NCI-H2227 treated with DMSO at 0.1 percent for 48 hours (cell line): ENCODE measurements around the gene RELN.
"Not testable (repeated sequence)": the region's sequence is repeated elsewhere in the genome, so short reads cannot be mapped to it uniquely, and the experiment has no call there.

Experiments used
- DNase-seq: peaks from one replicate; lab custom pipeline; 2025; lab: John Stamatoyannopoulos, UW

RELN gene

DNA sequence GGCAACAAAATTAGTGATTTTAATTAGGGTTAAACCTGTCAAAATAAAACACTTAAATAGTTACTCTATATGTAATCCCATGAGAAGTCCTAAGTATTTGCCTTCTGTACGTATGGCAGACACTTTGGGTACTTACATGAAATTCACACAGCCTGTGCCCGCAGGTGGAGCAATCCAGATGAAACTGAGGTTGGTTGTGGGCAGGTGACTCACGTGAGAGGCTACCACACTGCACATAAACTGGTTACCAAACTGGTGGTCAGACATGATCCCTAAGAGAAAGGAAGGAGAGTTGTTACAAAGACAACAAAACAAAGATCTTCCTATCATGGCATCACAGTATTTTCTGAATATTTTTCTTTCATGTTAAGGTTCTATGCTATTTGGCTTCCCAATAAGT lies 156.1 kb downstream of the RELN start:
- DNase-seq, result no peak

DNA sequence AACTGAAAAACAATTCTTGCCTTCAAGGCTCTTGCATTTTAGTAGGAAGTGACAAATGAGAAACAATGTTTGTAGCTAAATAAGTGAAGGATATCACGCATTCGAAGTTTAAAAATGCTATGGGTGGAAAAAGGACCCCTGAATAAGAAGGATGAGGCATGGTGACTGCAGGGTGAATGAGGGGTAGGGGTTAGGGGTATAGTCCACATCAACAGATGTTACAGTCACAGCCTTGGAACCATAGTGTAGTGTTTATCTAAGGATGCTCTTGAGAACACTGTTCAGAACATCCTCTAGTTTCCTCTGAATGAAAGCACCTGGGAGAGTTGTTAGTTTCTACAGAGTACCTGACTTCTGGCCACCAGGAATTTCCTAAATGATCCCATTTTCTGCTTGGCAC lies 157.0 kb downstream of the RELN start:
- no peak for DNase-seq

DNA sequence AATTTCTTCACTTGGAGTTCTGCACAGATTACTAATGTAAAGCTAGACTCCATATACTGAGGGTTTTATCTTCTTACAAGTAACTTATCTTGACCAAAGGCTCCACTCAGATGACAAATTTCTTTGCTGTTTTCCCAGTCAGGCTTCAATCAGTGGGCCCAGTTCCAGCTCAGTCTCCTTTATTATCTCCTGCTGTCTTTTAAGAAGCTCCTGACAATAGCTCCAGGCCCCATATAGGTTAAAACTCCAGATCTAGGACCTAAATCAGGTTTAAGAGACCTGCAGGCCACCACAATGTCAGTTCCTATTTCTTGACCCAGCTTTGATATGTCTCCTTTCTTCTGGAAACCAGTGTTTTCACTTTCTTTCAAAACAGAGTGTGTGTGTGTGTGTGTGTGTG lies 165.2 kb downstream of the RELN start:
- DNase-seq, result no peak

DNA sequence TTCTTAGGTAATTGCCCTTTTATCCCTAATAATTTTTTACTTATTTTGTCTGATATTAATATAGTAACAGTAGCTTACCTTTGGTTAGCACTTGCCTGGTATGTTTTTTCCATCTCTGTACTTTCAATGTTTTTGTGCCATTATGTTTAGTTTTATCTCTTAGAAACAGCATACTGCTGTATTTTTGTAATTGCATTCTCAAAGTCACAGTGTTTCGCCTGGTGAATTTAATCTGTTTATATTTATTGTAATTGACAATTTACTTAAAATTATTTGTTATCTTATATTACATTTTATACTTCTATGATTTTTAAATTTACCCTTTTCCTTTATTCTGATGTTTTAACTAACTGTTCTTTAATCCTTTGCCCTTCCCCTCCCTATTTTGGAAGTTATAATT lies 166.4 kb downstream of the RELN start:
- DNase-seq, result no peak

DNA sequence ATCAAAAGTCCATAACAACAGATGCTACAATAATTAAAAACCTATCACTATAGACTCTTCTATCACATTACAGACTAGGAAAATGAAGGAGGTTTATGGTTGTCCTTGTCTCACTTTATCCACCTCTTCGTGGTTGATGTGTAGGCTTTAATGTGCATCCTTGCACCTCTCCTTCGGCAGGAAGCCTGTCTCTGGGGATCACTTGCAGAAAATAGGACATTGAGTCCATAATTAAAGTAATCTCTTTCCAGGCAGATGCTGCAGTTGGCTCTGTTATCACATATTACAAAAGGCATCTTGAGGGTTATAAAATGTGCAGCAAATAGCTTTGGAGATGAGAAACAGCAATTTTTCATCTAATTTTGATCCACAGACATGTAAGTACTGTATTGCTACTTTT lies 168.4 kb downstream of the RELN start:
- DNase-seq, result peak; percentile 95

DNA sequence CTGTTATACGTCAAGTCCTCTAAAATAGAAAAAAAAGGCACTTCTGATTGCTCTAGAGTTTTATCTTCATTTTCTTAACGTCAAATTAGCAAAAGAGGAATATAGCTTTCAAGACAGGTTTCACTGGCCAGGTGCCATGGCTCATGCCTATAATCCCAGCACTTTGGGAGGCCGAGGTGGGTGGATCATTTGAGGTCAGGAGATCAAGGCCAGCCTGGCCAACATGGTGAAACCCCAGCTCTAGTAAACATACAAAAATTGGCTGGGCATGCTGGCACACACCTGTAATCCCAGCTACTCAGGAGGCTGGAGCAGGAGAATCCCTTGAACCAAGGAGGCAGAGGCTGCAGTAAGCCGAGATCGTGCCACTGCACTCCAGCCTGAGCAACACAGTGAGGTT lies 173.5 kb downstream of the RELN start:
- not testable (repeated sequence) for DNase-seq

DNA sequence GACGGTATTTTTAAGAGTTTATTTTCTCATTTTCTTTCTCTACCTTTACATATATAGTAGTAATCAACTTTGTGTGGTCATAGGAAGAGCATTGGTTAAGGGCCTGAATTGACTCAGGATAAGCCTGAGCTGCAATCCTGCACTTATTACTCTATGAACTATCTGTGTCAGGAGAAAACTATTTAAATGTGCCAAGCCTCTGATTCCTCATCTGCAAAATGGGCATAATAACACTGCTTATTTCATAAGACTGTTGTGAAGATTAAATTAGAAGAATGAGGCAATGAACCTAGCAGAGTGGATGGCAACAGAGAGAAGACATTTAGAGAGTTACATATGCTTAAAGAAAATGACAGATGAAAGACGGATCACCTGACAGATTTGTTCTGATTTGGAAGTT lies 175.5 kb downstream of the RELN start:
- DNase-seq, result no peak

DNA sequence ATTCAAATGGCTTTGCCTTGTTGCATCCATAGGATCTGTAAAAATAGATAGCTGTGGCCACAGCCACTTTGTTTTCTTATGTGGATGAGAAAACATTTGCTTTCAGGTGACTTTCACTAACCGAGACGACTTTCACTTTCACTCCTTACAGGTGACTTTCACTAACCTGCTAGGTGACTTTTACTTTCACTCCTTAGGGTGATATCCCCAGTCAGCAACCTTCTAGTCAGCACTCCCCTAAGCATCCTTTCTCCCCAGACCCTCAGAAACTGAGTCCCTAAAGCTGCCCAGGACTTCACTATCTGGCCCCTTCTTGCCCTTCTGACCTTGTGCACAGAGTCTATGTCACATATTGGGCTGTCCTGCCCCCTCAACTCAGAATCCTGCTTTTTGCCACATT lies 177.5 kb downstream of the RELN start:
- no peak for DNase-seq

DNA sequence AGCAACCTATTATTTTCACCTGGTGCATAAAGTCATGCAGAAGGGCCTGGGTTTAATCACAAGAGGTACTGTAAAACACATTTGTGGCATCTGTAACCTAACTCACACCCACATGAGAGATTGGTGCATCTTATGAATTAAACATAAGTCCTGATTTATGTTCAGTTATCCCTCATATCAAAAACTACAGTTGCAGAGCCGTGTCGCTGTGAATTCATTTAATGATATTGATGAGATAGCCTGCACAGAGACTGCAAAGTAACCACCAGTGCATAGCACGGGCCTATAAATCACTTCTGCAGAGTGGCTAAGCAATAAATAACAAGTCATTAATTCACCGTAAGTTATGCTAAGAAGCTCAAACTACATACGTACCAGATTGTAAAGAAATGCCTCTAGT lies 178.2 kb downstream of the RELN start:
- no peak for DNase-seq

DNA sequence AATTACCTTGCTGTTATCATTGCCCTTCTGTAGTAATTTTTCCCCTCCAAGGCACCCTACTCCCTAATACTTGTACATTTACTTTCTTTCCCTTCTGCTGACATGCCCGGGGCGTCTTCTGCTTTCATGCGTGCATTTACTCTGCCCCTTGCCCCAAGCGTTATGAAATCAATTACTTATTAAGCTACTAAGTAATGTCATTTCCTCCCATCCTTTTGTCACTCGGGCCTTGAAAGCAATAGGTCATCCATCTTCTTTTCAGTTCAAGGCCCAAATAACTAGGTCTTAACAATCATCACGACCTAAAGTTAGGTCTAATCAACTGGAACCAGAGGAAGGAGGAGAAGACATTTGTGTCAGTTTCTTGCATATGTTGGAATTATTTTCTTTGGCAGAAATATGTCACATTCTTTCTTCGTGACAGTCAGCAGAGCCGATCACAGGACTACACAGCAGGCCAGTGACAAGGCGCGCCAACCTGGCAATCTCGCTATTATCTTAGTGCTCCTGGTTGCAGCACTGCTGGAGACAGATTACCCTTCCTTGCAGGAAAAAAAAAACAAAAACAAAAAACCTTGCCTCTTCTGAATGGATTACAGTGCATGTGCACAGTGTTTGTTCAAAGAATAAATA lies 179.2 kb downstream of the RELN start:
- DNase-seq, result peak; percentile 75

DNA sequence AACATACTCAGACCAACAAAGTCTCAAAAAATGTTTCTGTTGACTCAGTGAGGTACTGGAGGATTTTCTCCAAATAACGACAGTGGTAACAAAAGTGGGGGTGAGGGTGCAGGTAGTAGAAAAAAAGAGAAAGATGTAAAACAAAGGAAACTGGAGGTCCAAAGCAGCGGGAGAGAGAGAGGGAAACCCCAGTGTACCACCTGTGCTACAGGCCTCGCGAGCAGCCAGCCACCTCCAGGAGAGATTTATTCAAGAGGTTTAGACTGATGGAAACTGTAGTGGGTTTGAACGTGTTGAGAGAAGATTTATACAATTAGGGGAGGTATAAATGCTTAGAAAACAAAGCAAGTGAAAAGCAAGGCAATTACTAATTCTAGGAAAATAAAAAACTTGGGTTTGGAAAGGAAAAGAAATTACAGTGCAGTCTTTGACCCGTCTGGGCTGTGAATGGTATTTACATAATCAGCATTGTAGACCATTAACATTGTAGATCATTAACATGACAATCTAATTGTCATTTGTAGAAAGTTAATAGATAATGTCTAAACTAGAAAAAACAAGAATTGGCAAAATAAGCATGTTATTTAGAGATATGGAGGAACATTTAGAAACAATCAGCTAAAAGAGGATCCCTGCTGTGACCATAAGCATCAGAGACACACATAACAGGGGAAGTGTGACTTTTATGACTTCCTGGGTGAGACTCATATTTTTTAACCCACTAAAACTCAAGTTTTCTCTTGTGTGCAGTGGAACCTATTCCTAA lies 180.0 kb downstream of the RELN start:
- DNase-seq, result no peak

DNA sequence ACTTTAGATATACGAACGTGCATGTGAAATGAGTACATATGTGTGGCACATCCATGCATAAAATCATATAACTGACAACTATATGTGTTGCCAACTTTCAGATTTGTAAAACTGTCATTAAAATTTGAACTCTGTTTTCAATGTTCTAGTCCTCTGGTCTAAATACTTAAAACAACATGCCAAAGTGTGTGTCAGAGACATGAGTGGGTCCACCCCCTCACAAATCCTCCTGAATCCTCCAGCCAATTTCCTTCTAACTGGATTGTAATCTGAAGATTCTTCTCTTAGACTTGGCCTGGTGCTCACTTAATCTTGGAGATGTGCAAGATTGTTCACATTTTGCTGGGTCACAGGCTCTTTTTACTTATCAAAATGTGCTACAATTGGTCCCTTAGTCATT lies 184.1 kb downstream of the RELN start:
- no peak for DNase-seq

DNA sequence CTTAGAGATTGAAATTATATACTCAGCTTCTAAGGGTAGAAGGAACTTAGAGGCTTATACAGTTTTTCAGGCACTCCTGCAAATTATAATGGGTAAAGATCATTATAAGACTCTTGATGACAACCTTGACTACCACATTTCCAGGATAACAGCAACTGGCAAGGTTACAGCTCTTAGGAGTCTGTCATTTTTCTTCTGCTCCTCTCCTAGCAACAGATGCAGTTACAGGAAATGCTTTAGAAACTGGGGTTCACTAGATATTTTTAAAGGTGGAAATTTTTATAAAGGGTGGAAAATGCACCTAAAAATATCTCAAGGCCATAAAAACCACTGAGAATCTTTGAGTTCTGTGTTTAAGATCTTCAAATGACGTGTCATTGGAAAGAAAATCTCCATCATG lies 185.8 kb downstream of the RELN start:
- peak; percentile 65 for DNase-seq

DNA sequence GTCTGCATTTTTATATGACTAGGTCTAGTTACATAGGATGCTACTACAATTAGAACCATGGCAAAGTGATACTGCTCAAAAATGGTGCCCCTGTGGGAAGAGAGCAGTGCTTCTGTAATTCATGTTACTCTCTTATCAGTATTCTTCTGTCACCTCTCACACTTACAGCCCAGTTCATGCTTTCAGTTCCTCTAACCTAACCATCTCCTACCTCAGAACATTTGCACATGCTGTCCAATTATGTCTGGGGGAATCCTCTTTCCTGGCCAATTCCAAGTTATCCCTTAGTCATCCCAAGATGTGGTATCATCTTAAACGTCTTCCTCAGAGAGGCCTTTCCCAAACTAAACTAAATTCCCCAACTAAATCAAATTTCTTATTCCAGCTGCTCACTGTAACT lies 190.2 kb downstream of the RELN start:
- no peak for DNase-seq

DNA sequence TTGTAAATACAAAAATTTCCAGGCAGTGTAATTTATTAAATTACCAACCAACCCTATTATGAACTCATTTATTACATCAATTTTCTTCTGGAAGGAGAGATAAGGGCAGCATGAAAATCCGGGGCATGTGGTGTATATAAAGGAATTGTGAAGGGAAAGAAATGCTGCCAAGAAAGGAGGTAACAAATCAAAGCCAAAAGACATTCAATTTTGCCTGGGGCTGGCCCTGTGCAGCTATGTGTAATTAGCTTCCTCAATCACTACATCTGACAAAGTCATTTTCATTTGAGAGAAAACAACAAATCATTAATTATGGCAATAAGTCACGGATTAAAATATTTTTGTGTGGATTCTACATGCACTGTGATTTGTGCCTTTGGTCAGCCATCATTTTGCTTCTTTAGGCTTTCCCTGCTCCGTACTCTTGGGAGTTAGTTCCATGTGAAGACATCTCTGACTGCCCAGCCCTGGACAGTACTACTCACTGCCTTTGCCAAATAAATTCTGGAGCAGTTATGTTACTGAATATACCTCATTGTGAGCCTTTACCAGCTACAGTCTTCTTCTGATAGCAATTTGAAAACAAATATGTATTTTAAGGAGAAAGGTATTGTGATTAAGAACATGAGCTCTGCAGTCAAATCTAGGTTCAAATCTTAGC lies 191.7 kb downstream of the RELN start:
- no peak for DNase-seq

DNA sequence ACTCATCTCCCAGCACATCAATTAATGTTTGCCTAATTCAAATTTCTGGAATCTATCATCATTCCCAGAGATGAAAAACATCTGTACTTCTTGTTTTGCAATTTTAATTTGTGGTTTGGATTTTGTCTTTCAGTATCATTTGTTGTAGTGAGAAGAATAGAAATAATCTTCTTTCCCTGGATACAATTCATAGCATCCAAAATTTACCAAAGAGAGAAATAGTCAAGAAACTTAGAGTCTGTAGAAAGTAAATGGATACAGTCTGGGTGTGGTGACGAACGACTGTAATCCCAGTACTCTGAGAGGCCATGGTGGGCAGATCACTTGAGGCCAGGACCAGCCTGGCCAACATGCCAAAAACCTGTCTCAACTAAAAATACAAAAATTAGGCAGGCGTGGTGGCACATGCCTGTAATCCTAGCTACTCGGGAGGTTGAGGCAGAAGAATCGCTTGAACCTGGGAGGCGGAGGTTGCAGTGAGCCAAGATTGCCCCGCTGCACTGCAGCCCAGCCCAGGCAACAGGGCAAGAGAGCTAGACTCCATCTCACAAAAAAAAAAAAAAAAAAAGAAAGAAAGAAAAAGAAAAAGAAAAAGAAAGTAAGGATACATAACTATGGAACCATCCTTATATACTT lies 193.0 kb downstream of the RELN start:
- no peak for DNase-seq

DNA sequence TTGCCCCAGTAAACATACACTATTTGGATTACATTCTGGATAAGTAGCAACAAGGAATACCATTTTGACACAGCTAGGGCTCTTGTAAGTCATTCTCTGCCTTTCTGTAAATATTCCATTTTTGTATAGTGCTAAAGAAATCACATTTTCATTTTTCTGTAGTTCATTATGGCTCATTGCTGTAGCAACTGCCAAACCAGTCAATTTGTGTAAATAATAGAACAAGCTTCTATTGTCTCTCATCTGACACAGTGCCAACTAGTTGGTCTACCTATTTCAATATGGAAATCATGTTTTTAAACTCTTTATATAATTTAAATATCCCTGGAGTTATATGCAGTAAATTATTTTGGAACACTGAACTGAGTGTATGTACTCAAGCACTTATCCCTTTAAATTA lies 193.7 kb downstream of the RELN start:
- DNase-seq, result no peak

DNA sequence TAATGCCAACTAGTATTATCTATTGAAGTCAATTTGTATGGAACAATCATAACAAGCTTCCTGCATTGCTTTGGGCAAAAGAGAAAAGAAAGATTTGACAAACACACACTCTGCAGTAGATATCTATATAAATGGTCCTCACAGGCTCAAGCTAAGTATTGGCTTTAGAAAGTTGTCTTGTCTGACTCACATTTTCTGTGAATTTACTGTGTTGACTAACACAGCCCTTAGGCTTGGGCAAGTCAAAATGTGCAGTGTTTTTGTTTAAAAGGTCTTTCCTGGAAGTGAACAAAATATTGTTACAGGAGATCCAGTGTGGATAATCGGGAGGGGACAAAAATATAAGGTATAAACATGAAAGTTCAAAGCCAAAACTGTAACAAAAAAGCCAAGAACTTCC lies 194.4 kb downstream of the RELN start:
- DNase-seq, result no peak

DNA sequence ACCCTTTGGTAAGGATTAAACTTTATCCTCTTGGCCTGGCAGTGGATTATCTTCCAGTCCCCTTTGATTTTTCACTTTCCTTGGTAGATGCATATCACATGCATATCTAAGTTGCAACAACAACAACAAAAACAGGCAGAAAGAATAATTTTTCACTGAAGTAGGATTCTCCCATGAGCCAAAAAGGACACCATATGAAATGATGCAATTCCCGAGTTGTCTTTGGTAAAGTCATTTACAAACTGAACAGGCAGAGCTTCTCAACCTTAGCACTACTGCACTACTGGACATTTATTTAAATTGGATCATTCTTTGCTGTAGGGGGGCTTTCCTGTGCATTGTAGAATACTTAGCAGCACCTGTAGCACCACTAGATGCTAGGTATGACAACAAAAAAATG lies 195.0 kb downstream of the RELN start:
- DNase-seq, result no peak

DNA sequence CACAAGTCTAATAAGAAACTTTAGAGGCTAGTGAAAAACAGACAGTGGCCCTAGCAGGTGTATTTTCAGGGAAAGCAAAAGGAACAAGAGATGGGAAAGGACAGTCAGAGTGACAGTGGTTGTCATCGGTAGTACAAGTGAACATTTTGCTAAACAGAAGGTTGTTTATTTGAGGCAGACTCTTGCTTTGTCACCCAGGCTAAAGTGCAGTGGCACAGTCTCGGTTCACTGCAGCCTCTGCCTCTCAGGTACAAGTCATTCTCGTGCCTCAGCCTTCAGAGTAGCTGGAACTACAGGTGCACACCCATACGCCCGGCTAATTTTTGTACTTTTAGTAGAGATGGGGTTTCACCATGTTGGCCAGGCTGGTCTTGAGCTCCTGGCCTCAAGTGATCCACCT lies 195.8 kb downstream of the RELN start:
- no peak for DNase-seq

DNA sequence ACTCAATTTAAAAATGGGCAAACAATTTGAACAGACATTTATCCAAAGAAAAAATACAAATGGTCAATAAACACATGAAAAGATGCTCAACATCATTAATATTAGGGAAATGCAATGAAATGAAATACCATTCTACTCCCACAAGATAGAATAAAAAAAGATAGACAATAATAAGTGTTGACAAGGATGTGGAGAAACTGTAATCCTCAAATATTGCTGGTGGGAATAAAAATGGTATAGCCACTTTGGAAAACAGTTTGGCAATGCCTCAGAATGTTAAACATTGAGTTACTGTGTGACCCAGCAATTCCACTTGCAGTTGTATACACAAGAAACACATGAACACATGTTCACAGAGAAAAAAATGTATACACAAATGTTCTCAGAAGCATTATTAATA lies 197.6 kb downstream of the RELN start:
- no peak for DNase-seq

DNA sequence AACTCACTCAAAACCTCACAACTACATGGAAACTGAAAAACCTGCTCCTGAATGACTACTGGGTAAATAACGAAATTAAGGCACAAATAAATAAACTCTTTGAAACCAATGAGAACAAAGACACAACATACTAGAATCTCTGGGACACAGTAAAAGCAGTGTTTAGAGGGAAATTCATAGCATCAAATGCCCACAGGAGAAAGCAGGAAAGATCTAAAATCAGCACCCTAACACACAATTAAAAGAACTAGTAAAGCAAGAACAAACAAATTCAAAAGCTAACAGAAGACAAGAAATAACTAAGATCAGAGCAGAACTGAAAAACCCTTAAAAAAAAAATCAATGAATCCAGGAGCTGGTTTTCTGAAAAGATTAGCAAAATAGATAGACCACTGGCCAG lies 202.4 kb downstream of the RELN start:
- not testable (repeated sequence) for DNase-seq
